Measurements from ENCODE around the gene FAM174B.

The FAM174B gene

DNA sequence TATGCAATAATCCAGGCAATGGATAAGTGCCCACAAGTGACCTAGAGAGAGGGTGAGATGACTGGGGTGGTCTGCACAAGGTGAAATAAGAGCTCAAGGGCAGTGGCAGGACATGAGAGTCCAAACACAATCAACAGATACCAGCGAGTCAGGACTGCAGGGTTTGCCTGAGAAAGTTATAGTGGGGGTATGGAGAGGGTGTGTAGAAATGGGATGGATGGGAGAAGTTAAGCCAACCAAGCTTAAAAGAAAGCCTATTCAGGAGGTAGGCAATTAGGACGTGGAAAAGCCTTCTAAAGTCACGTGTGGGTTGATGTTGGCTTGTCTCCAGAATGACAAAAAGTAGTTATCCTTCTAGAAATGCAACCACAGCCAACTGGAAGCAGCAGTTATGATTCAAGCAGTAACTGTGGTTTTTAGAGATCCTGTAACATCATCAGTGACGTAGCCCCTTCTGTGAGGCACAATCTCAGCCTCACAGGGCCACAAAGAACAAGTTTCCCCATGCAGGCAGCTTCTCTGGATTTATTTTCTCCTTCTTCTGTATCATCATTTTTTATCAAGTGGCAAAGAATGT is 56.1 kb downstream of the FAM174B start:
- no peak for DNase-seq

GRCh38 chr15:92597548-92597947 is 58.0 kb downstream of the FAM174B start:
- DNase-seq: no peak

- no peak for DNase-seq
Observed at GRCh38 chr15:92596623-92597022, 59.0 kb downstream of the FAM174B start.

DNA sequence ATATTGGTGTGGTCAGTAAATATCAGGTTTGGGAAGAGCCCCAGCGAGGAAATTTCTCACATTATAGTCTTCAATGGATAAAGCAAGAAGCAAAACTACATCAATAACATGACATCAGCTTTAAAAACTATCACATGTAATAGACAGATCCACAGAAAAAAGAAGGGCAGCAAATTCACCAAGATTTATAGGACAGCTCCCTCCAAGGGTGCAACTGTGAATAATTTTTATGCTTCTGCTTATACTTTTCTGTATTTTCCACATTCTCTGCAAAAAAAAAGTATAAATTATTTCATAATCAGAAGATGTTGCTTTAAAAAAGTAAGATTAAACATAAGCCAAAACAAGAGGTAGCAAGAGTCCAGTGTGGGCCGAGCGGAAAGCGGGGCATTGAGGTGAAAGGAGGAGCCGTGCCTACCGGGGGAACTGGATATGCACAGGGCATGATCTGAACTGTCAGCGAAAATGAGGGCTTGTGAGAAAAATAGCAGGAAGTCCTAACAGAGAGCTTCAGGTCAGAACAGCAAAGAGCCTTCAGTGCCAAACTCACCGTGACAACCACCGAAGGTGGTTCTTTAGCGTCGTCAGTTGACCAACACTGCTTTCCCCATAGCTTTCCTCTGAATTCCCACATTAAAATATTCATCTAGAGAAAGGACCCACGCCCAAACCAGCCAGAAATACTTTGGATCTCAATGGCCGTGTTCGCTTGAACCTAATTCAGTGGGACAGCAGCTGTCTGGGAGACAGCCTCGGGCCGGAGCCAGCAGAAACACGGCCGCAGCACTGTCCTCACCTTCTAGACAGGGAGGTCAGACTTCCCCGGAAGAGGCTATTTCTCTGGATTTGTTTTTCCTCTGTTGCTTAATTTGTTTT is 59.8 kb downstream of the FAM174B start:
- DNase-seq: no peak

- no peak for DNase-seq
Observed at GRCh38 chr15:92591275-92591674, 64.3 kb downstream of the FAM174B start.

DNA sequence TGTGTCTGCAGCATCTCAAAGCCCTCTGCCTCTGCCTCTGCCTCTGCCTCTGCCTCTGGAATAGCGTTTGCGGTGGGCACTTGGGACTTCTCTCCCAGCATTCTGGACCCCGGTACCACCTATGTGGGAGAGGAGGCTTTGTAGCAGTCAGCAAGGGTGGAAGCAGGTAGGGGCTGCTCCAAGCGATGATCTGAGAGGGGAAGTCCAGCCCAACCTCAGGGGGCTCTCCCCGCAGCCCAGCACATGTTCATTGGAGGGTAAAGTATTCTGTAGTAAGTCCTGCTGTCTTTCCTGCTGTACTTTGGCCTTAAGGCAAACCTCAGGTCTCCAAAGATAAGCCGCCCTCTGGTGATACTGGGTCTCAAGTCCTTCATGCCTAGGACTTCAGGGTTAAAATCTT is 68.6 kb downstream of the FAM174B start:
- no peak for DNase-seq

DNA sequence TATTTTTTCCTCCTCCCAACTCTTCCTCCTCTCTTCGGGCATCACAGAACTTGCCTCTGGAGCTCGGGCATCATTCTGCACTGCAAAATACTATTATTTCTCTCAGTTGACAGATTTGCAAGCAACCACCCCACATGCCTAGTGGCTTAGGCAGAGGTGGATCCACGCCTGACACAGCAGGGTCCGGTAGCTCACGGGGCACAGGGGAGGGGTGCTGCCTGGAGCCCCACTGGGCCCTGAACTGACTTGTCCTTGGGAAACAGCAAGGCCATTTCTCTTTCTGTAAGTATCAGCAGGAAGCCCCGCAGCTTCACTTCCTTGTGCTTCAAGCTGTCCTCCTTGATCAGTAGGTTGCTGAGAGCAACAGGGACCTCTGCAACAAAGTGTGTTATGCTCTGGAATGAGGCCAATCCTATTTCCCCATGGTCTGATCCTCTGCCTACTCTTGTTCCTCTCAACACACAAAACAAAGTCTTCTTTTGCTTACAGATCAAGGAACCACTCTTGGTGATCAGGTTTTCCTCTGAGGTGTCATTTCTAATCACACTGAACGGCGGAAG is 69.1 kb downstream of the FAM174B start:
- DNase-seq: no peak

GRCh38 chr15:92584105-92584504 is 71.5 kb downstream of the FAM174B start:
- no peak for DNase-seq

DNA sequence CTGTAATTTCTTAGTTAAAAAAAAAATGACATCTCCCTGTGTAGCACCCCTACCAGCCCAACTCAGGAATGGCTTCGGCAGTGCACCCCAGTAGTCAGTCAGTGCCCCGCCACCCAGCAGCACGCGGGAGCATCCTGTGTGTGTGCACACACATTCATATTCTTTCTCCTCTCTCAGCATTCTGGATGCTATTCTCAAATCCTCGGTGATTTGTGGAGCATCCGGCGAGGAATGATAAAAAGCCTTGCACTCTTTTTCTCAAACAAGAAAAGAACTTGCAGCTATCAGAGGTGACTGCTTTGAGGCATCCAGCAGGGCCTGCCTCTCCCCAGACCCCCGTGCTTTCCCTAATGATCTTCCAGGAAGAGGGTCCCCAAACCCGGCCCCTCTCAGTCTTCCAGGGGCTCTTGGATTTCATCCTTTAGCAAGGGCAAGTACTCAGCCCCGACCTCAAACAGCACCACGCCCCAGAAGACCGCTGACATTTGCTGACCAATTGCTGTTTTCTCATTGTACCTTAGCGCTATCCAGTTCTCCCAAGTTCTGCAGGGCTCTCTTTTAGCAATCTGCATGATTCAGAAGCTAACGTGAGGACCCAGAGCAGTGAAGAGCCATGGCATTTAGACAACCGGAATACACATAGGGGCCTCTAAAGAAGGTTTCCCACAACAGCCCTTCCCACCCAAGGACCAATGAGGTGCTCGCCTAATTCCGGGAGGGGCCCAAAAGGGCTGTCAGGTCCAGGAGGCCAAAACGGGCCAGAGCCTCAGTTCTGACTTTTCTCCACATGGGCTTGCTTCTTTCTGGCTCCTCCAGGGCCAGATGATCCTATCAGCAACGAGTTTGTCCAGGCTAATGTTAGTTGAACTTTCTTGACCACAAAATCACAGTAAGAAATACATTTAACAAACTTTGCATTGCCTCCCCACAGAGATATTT is 72.2 kb downstream of the FAM174B start:
- no peak for DNase-seq

- DNase-seq: no peak
Observed at GRCh38 chr15:92582206-92582605, 73.4 kb downstream of the FAM174B start.

DNA sequence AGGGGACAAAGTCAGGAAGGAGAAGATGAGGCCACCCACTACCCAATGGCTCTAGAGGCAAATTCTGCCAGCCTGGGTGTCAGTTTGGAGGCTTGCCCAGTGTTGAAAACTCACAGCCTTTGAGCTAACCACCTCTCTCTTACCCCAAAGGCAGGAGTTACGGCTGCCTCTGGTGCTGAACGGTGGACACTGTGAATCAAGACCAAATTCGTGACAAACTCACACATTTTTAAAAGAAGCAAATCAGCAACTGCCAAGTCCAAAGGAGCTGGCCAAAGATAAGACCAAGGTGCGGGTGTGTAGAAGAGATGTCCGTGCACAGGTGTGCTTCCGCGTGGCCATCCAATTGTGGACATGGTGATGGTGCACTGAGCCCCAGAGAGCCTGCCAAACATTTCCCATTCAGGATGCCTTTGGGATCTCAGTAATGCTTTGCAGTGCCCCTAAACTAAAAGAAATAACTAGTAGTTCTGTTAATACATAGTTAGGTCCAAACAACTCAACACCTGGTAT is 74.6 kb downstream of the FAM174B start:
- DNase-seq: no peak

DNA sequence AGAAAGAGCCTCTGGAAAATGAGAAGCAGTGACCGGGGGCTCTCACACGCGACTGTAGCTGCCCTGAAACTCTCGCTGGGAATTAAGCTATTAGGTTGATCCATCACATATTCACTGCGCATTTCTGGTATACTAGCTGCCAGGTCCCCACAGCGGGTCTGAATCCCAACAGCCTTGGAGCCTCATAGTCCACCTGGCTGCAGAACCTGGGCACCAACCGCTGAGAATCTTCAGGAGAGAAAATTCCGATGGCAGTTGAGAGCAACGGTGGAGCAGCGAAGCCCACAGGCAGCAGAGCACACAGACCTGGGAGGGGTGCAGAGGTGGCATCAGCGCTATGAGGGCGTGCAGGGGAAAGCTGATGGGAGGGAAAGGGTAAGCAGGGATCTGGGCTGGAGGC is 75.1 kb downstream of the FAM174B start:
- DNase-seq: no peak

- DNase-seq: no peak
Observed at GRCh38 chr15:92579931-92580470, 75.6 kb downstream of the FAM174B start.

GRCh38 chr15:92579486-92579885 is 76.1 kb downstream of the FAM174B start:
- no peak for DNase-seq

- DNase-seq: no peak
Observed at GRCh38 chr15:92578096-92578835, 77.3 kb downstream of the FAM174B start.

DNA sequence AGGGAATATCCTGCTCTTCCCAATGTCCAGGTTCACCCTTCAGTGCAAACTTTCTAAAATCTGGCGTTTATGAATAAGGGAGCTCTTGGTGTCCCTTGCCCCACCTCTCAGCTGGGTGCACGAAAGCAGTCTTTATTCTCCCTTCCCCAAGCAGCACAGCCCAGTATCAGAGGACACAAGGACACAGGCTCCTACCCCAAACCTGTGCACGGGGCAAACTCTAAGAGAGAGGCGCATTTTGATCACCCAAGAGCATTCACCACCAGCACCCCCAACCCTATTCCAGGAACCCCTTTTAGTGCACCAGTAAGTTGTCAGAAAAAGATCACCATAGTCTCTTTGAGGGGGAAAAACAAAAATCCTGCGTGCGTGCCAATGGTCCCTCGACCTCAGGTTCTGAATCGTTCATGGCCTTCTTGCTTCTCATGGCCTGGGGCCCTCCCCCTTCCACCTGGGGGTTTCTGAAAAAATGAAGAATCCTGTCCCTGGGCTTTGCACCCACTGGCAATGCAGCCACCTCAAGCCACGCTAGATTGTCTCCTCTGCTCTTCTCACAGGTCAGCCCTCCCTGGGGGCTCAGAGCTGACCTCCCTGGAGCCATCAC is 78.9 kb downstream of the FAM174B start:
- no peak for DNase-seq

- no peak for DNase-seq
Observed at GRCh38 chr15:92574566-92574965, 81.0 kb downstream of the FAM174B start.

- no peak for DNase-seq
Observed at GRCh38 chr15:92574161-92574560, 81.4 kb downstream of the FAM174B start.

GRCh38 chr15:92571824-92572223 is 83.8 kb downstream of the FAM174B start:
- DNase-seq: no peak

DNA sequence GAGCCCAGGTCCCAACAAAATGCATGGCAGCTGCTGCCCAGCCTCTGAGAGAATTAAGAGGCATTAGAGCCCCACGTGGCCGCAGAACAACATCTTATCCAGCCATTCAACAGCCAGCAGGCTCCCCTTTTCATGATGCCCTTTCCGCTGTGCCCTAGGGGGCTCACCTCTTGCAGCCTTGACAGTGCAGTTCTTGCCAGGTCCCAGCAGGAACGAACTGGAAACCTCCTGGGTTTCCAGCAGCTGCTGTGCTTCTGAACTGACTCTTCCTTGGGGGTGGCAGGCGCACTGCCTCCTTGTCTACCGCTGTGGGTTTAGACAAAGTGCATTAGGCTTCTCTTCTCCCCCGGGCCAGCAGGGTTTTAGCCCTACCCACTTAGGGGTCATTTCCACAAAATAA is 85.2 kb downstream of the FAM174B start:
- no peak for DNase-seq

- no peak for DNase-seq
Observed at GRCh38 chr15:92569778-92570177, 85.8 kb downstream of the FAM174B start.
